HCT116 (cell line): Measurements from ENCODE around the gene VAV1.

Experiments
- CEBPB ChIP-seq: IDR thresholded peaks from 2 replicates; pipeline ENCODE4 v1.6.1; 2012; ENCODE audit warnings: low read depth
- CTCF ChIP-seq, 3 experiments: fragments of 200-600 bp in 1 of 3; sonication (generic) in 1 of 3; IDR thresholded peaks in 2 of 3; conservative IDR thresholded peaks in 1 of 3; 2 replicates each; pipeline ENCODE4 v1.5.1; 2012 to 2017; ENCODE audit warnings: low read depth in 2 of 3, low read length in 2 of 3, antibody characterized with exemption in 1 of 3, borderline replicate concordance in 1 of 3, control low read depth in 1 of 3, mild to moderate bottlenecking in 1 of 3, mixed read lengths in 1 of 3, mixed run types in 1 of 3, moderate library complexity in 1 of 3; ENCODE audit not compliant: insufficient read depth in 1 of 3
- EGR1 ChIP-seq: IDR thresholded peaks from 2 replicates; pipeline ENCODE4 v1.6.1; 2012; ENCODE audit warnings: low read depth
- EZH2 ChIP-seq: fragments of 200-600 bp; sonication (generic); IDR thresholded peaks from 2 replicates; pipeline ENCODE4 v1.6.1; 2017; ENCODE audit warnings: antibody characterized with exemption, mixed run types
- JUND ChIP-seq: IDR thresholded peaks from 2 replicates; pipeline ENCODE4 v1.6.1; 2012
- POLR2A ChIP-seq: IDR thresholded peaks from 2 replicates; pipeline ENCODE4 v1.7.0; 2011; ENCODE audit warnings: borderline replicate concordance; ENCODE audit not compliant: insufficient read depth, insufficient read length; ENCODE audit errors: extremely low read depth
- POLR2AphosphoS5 ChIP-seq: IDR thresholded peaks from 2 replicates; pipeline ENCODE4 v1.6.1; 2011; ENCODE audit warnings: mild to moderate bottlenecking, low read depth, low read length, moderate library complexity
- RAD21 ChIP-seq: IDR thresholded peaks from 2 replicates; pipeline ENCODE4 v1.6.1; 2012; ENCODE audit warnings: low read depth, mild to moderate bottlenecking
- SIN3A ChIP-seq: IDR thresholded peaks from 2 replicates; pipeline ENCODE4 v1.6.1; 2012; ENCODE audit warnings: low read depth
- TCF7L2 ChIP-seq: IDR thresholded peaks from 2 replicates; pipeline ENCODE4 v1.7.0; 2011; ENCODE audit warnings: borderline replicate concordance, inconsistent platforms; ENCODE audit not compliant: insufficient read depth, insufficient read length; ENCODE audit errors: extremely low read depth
- ZFX ChIP-seq: fragments of 450-650 bp; IDR thresholded peaks from 2 replicates; pipeline ENCODE4 v1.6.1; 2017
- ZNF274 ChIP-seq: fragments of 200-500 bp; sonication (Bioruptor generic); IDR thresholded peaks from 2 replicates; pipeline ENCODE4 v1.6.1; 2014; ENCODE audit warnings: mild to moderate bottlenecking, low read depth, low read length, inconsistent platforms
- TF ChIP-seq, protein P1 (sequence below): IDR thresholded peaks from 2 replicates; pipeline ENCODE4 v1.6.1; 2012

GRCh38 chr19:6851359-6851758 lies 78.9 kb downstream of the VAV1 start:
- no peak for TF ChIP-seq EGR1
- TF ChIP-seq POLR2A, result no peak
- TF ChIP-seq TCF7L2, result no peak
- TF ChIP-seq CTCF (IDR thresholded peaks at IDR 0.05 in 2 of 3, conservative IDR thresholded peaks at IDR 0.05 in 1 of 3; ENCODE audit: borderline replicate concordance in 1 of 3, insufficient read depth in 1 of 3, low read depth in 2 of 3, low read length in 2 of 3), result no peak
- TF ChIP-seq POLR2AphosphoS5, result no peak
- TF ChIP-seq, protein P1, sequence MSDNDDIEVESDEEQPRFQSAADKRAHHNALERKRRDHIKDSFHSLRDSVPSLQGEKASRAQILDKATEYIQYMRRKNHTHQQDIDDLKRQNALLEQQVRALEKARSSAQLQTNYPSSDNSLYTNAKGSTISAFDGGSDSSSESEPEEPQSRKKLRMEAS, result no peak
- TF ChIP-seq EZH2, result no peak
- TF ChIP-seq SIN3A, result no peak
- no peak for TF ChIP-seq ZFX
- no peak for TF ChIP-seq RAD21
- no peak for TF ChIP-seq CEBPB
- TF ChIP-seq JUND, result no peak
- no peak for TF ChIP-seq ZNF274
